HUES48 (cell line): ENCODE results near the gene ERGIC1.

Source experiments
- H3K27ac ChIP-seq: one replicate; pipeline ENCODE4 v1.7.0; 2013; ENCODE audit warnings: low read depth, low read length, inconsistent platforms
- H3K27me3 ChIP-seq: 2 replicates; pipeline ENCODE4 v1.6.1; 2013; ENCODE audit warnings: mild to moderate bottlenecking, low read length; ENCODE audit not compliant: control insufficient read depth, insufficient read depth
- H3K36me3 ChIP-seq: 2 replicates; pipeline ENCODE4 v1.6.1; 2013; ENCODE audit warnings: low read length; ENCODE audit not compliant: control insufficient read depth, insufficient read depth
- H3K4me1 ChIP-seq: 2 replicates; pipeline ENCODE4 v1.6.1; 2013; ENCODE audit warnings: mild to moderate bottlenecking, low read length; ENCODE audit not compliant: control insufficient read depth, insufficient read depth
- H3K4me3 ChIP-seq: 2 replicates; pipeline ENCODE4 v1.5.1; 2013; ENCODE audit warnings: mild to moderate bottlenecking, low read depth, low read length
- H3K9ac ChIP-seq: 2 replicates; pipeline ENCODE4 v1.6.1; 2013; ENCODE audit warnings: mild to moderate bottlenecking, low read depth, low read length, moderate library complexity
- H3K9me3 ChIP-seq: 2 replicates; pipeline ENCODE4 v1.6.1; 2013; ENCODE audit warnings: low read length; ENCODE audit not compliant: control insufficient read depth, insufficient read depth

ERGIC1 gene

DNA sequence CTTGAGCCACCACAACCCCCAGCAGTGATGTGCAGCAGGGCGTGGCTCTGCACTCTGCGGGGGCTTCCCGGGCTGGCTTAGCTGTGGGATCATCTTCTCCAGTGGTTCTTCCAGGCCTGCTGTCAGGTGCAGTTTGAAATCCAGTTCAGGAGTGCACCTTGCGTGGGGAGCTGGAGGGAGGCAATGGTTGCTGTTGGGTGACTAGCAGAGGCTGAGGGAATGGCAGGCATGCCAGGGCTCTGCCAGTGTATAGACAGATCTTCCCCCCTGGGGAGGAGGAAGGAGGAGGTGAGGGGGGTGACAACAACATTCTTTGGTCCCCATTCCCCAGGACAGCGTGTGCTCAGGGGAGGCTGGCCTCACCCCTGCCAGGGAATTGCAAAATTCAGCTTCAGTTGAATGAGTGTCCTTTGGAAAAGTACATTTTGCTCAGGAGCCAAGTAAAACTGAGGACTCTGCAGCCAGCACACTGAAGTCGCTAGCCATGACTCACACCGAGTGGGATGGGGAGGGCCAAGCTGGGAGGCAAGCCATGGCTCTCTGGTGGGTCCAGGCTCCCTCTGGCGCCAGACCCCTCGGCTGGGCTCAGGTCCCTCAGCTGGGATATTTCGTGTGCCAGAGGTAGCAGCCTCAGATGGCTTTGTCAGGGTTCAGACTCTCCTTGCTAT, 35.0 kb downstream of the ERGIC1 start:
- H3K9ac ChIP-seq: no peak overlapping the region
- no peak overlapping the region for H3K4me3 ChIP-seq
- no peaks in the 10 kb centered on the region for H3K27me3 ChIP-seq
- peaks cover 62% of the 10 kb centered on the region for H3K4me1 ChIP-seq
- no peaks in the 10 kb centered on the region for H3K9me3 ChIP-seq
- no peaks in the 10 kb centered on the region for H3K36me3 ChIP-seq
- H3K27ac ChIP-seq: no peak overlapping the region

DNA sequence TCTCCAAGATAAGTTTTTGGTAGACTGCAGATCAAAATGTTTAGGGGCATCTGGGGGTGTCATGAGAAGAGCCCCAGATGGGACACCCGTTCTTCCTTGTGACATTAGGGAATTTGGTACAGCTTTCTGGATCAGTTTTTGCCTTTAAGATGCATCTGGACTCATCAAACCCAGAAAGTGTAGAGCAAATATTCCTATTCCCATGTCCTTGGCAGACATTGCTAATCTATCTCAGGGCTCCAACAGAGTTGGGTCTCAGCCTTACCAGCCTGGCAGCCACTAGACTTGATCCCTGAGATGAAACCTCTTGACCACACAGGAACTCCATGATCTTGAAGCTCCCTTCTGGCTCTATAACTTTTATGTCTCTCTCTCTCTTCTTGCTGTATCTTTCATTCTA, 35.6 kb downstream of the ERGIC1 start:
- Histone ChIP-seq H3K36me3 (no peaks in the 10 kb centered on the region), H3K9ac (no peak overlapping the region), H3K27ac (no peak overlapping the region), H3K4me3 (no peak overlapping the region), H3K9me3 (no peaks in the 10 kb centered on the region), H3K4me1 (peaks cover 62% of the 10 kb centered on the region), H3K27me3 (no peaks in the 10 kb centered on the region)

DNA sequence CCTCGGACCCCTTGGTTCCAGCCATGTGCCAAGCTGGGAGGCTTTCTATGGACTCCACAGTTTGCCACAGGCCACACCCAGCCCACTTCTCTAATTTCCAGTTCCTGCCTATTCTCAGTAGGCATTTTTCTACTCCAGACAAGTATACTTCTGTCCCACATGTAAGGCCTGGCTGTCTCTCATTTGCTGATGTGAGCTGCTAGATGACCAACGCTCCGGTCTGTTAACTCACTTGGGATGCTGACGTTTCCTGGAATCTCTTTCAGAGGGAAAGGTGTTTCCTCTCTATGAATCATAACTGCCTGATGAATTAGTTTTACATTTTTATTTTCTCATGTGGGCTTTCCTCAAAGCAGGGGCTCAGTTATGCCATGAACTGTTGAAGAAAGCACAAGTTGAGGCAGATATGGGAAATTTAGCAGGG, 36.3 kb downstream of the ERGIC1 start:
- Histone ChIP-seq H3K27me3 (no peaks in the 10 kb centered on the region), H3K9me3 (no peaks in the 10 kb centered on the region), H3K4me3 (no peak overlapping the region), H3K27ac (no peak overlapping the region), H3K36me3 (no peaks in the 10 kb centered on the region), H3K9ac (no peak overlapping the region), H3K4me1 (peaks cover 62% of the 10 kb centered on the region)

DNA sequence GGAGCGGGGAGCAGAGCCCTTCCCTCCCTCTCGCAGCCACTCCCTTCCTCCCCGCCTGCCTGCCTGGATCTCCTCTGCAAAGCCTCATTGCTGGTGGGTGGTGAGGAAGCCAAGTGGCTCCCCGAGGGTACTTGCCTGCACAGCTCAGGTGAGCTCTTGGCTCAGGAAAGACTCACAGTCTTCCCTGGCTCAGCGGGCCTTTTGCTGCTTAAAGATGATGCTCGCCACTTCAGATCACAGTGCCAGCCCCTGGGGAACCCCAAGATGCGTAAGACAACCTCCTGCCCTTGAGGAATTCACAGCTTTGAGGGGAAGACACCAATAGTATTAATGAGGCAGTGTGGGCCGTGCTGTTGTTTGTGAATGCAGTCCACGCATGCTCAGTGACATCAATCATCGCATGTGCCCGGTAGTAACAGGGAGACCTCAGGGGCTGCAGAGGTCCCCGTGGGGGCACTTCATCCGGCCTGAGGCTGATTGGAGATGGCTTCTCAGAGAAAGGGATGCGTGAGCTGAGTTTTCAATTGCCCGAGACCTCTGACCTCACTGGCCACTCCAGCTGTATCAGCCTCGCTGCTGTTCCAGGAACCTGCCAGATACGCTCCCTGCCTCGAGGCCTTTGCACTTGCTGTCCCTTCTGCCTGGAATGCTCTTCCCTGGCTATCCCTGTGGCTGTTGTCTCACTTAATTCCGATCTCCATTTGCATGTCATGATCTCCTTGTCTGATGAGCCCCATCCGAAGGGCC, 36.8 kb downstream of the ERGIC1 start:
- H3K27me3 ChIP-seq: no peaks in the 10 kb centered on the region
- no peaks in the 10 kb centered on the region for H3K9me3 ChIP-seq
- H3K27ac ChIP-seq: no peak overlapping the region
- no peak overlapping the region for H3K9ac ChIP-seq
- no peak overlapping the region for H3K4me3 ChIP-seq
- H3K4me1 ChIP-seq: peaks cover 58% of the 10 kb centered on the region
- H3K36me3 ChIP-seq: no peaks in the 10 kb centered on the region

DNA sequence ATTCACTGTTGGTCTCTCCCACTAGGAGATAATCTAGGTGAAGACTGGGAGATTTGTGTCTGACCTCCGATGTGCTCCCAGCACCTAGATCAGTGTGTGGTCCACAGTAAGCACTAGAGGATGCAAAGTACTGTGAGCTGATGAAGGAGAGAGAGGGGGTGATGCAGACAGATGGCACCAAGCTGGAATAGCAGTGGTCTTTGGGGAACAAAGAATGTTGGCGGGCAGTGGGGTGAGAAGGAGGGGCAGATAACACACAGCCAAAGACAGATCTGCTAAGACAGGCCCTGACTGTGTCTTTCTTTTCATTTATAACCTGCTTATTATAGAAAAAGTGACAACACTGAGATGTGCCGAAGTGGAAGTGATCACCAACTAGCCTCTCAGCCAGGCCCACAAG, 37.5 kb downstream of the ERGIC1 start:
- Histone ChIP-seq H3K4me3 (no peak overlapping the region), H3K4me1 (peaks cover 51% of the 10 kb centered on the region), H3K27me3 (no peaks in the 10 kb centered on the region), H3K36me3 (no peaks in the 10 kb centered on the region), H3K9me3 (no peaks in the 10 kb centered on the region), H3K9ac (no peak overlapping the region), H3K27ac (no peak overlapping the region)

DNA sequence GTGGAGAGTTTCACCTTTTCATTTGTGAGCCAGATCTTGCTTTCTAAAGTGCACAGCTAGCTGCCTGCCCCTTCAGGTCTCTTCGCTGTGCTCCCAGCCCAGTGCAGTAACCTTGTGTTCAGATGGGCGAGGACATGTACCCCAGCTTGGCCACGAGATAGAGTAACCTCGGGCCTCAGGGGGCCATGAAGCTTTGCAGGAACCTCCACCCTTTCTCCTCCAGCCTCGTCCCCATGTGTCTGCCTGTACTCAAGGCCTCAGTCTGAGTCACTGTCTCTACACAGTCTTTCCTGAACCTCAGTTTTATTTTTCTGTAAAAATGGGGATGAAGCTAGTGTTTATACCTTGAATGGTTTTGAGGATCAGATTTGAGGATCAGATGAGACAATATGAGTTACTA, 37.9 kb downstream of the ERGIC1 start:
- H3K4me1 ChIP-seq: peaks cover 47% of the 10 kb centered on the region
- H3K27me3 ChIP-seq: no peaks in the 10 kb centered on the region
- H3K9ac ChIP-seq: no peak overlapping the region
- no peaks in the 10 kb centered on the region for H3K36me3 ChIP-seq
- no peak overlapping the region for H3K4me3 ChIP-seq
- H3K27ac ChIP-seq: no peak overlapping the region
- H3K9me3 ChIP-seq: no peaks in the 10 kb centered on the region

DNA sequence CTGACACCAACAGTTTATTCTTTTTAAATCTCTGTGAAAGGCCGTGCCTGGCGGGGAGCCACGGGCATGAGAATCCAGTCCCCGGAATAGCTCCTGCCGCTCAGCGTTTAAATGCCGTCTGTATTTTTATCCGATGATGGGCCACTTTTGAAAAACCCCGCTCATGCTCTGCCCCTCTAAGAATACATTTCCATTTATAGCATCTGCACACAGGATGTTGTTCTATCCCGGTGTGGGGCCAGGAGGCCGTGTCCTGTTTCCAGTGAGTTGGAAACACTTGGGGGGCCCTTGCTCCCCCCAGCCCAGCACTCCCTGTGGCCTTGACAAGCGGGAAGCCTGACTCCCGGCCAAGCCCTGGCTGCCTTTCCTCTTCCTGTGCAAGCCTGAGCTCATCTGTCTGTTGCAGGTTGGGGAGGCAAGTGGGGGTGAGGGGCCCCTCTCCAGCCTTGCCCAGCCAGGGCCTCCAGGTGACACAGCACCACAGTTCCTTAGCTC, 39.0 kb downstream of the ERGIC1 start:
- Histone ChIP-seq H3K36me3 (no peaks in the 10 kb centered on the region), H3K4me3 (no peak overlapping the region), H3K27ac (no peak overlapping the region), H3K4me1 (peaks cover 39% of the 10 kb centered on the region), H3K9ac (no peak overlapping the region), H3K9me3 (no peaks in the 10 kb centered on the region), H3K27me3 (no peaks in the 10 kb centered on the region)

DNA sequence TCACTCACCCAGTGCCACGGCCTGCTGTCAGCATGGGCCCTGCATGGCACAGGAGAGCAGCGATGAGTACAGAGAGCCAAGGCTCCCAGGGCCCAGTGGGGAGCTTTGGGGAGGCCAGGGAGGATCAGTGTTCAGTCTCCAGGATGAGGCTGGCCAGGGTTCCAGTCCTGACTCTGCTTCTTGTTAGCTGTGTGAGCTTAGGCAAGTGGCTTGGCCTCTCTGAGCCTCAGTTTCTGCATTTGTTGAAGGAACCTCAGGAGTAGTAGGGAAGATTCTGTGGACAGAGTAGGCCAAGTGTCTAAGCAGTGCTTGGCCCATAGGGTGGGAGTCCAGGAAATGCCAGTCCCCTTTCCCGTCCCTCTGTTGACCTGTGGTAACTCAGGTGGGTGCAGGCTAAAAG, 39.5 kb downstream of the ERGIC1 start:
- no peaks in the 10 kb centered on the region for H3K27me3 ChIP-seq
- H3K4me3 ChIP-seq: no peak overlapping the region
- H3K27ac ChIP-seq: no peak overlapping the region
- peaks cover 35% of the 10 kb centered on the region for H3K4me1 ChIP-seq
- H3K9ac ChIP-seq: no peak overlapping the region
- no peaks in the 10 kb centered on the region for H3K36me3 ChIP-seq
- no peaks in the 10 kb centered on the region for H3K9me3 ChIP-seq

DNA sequence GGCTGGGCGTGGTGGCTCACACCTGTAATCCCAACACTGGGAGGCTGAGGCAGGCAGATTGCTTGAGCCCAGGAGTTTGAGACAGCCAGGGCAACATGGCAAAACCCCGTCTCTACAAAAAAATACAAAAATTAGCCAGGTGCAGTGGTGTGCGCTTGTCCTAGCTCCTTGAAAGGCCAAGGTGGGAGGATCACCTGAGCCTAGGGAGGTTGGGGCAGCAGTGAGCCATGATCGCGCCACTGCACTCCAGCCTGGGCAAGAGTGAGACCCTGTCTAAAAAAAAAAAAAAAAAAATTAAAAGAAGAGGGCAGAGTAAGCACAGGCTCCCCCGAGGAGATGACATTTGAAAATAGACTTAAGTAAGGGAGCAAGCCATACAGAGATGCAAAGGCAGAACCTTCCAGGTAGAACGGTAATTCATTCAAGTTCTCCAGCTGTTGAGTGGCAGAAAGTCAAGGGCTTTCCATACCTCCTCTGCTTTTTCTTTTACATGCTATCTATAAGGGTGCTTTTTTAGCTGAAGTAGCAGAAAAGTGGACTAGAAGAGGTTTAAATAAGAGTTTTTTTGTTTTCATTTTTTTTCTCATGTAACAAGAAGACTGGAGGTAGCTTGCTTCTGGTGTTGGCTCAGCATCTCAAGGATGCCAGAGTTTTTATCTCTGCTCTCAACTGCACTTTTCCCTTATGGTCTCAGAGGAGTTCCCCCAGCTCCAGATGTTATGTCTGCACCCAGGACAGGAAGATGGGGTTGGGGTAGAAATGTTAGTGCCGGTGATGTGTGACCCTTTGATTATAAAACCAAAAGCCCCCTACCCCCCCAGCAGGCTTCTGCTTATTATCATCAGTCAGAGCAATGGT, 40.8 kb downstream of the ERGIC1 start:
- Histone ChIP-seq H3K9me3 (no peaks in the 10 kb centered on the region), H3K27me3 (no peaks in the 10 kb centered on the region), H3K36me3 (0 out of 2 replicates have a peak, but pooled peaks cover 7% of the 10 kb centered on the region), H3K4me1 (peaks cover 24% of the 10 kb centered on the region), H3K4me3 (no peak overlapping the region), H3K27ac (no peak overlapping the region), H3K9ac (no peak overlapping the region)

DNA sequence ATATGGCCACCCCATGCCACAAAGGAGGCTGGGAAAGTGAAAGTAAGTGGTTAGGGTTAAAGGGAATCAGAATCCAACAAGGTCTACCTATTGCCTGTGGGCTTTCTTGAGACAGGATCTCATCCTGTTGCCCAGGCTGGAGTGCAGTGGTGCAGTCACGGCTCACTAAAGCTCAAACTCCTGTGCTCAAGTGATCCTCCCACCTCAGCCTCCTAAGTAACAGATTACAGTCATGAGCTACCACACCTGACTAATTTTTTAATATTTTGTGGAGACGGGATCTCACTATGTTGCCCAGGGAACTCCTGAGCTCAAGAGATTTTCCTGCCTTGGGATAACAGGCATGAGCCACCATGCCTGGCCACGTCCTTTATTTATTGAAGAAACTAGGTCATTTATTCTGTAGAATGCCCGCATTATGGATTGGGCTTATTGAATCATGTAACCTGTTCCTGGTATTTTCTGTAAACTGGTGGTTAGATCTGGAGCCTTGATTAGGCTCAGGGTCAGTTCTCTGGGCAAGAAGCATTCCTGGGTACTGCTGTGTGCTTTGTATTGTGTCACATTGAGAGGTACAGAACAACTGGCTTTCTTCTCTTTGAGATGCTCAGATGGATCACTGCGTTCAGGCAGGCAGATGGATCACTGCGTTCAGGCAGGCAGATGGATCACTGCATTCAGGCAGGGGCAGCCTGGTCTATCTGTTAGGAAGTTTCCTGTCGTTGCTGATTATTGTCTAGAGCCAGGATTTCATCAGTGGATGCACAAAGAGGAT, 41.6 kb downstream of the ERGIC1 start:
- Histone ChIP-seq H3K4me1 (peaks cover 16% of the 10 kb centered on the region; the same call in 1 of the 2 replicates), H3K9ac (no peak overlapping the region), H3K4me3 (no peak overlapping the region), H3K36me3 (0 out of 2 replicates have a peak, but pooled peaks cover 7% of the 10 kb centered on the region), H3K9me3 (no peaks in the 10 kb centered on the region), H3K27me3 (no peaks in the 10 kb centered on the region), H3K27ac (no peak overlapping the region)
